DMS153 (cell line): ENCODE data around the gene HK1.
"Not testable (repeated sequence)": the region's sequence is repeated elsewhere in the genome, so short reads cannot be mapped to it uniquely, and the experiment has no call there.

ENCODE experiments used
- DNase-seq: peaks from one replicate; lab custom pipeline; 2025; lab: John Stamatoyannopoulos, UW

Gene HK1

GRCh38 chr10:69278446-69278963, at the start of gene HK1:
TSS of gene HK1 (plus strand) at chr10:69278496.
- no peak for DNase-seq

GRCh38 chr10:69229616-69229916, 48.7 kb upstream of the HK1 start:
- DNase-seq, result no peak

- DNase-seq, result no peak
Observed at GRCh38 chr10:69230128-69230527, 48.2 kb upstream of the HK1 start.

GRCh38 chr10:69232252-69232651, 46.0 kb upstream of the HK1 start:
- DNase-seq, result no peak

GRCh38 chr10:69232736-69233480, 45.4 kb upstream of the HK1 start:
- no peak for DNase-seq

- no peak for DNase-seq
Observed at GRCh38 chr10:69234447-69234846, 43.8 kb upstream of the HK1 start.

GRCh38 chr10:69237528-69238159, 40.7 kb upstream of the HK1 start:
- DNase-seq, result peak; percentile 79

- DNase-seq, result no peak
Observed at GRCh38 chr10:69239136-69239535, 39.2 kb upstream of the HK1 start.

- no peak for DNase-seq
Observed at GRCh38 chr10:69239816-69240434, 38.4 kb upstream of the HK1 start.

- no peak for DNase-seq
Observed at GRCh38 chr10:69240455-69240854, 37.8 kb upstream of the HK1 start.

GRCh38 chr10:69241575-69241974, 36.7 kb upstream of the HK1 start:
- no peak for DNase-seq

- no peak for DNase-seq
Observed at GRCh38 chr10:69242040-69242851, 36.0 kb upstream of the HK1 start.

- no peak for DNase-seq
Observed at GRCh38 chr10:69242852-69243212, 35.5 kb upstream of the HK1 start.

- no peak for DNase-seq
Observed at GRCh38 chr10:69243817-69244216, 34.5 kb upstream of the HK1 start.

GRCh38 chr10:69246036-69246435, 32.3 kb upstream of the HK1 start:
- DNase-seq, result no peak

GRCh38 chr10:69246581-69247312, 31.5 kb upstream of the HK1 start:
- no peak for DNase-seq

GRCh38 chr10:69247313-69247710, 31.0 kb upstream of the HK1 start:
- no peak for DNase-seq

- no peak for DNase-seq
Observed at GRCh38 chr10:69248117-69248730, 30.1 kb upstream of the HK1 start.

GRCh38 chr10:69250041-69250440, 28.3 kb upstream of the HK1 start:
- DNase-seq, result no peak

- not testable (repeated sequence) for DNase-seq
Observed at GRCh38 chr10:69251417-69251816, 26.9 kb upstream of the HK1 start.

- no peak for DNase-seq
Observed at GRCh38 chr10:69253171-69253570, 25.1 kb upstream of the HK1 start.
